AG10803 (cell line): ENCODE data around the gene GAGE12H.
"Not testable (repeated sequence)": the region's sequence is repeated elsewhere in the genome, so short reads cannot be mapped to it uniquely, and the experiment has no call there.

Experiments
- DNase-seq: peaks from one replicate; pipeline ENCODE4 v3.0.0; 2010; ENCODE audit warnings: low read depth
- H3K4me3 ChIP-seq: 2 replicates; pipeline ENCODE4 v1.5.1; 2011; ENCODE audit warnings: mild to moderate bottlenecking, low read length, control low read depth
- TF ChIP-seq, protein P1 (sequence below): conservative IDR thresholded peaks from 2 replicates; pipeline ENCODE4 v1.5.1; 2011; ENCODE audit warnings: mild to moderate bottlenecking, low read length, control low read depth, inconsistent platforms

Gene GAGE12H, protein sequence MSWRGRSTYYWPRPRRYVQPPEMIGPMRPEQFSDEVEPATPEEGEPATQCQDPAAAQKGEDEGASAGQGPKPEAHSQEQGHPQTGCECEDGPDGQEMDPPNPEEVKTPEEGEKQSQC

DNA sequence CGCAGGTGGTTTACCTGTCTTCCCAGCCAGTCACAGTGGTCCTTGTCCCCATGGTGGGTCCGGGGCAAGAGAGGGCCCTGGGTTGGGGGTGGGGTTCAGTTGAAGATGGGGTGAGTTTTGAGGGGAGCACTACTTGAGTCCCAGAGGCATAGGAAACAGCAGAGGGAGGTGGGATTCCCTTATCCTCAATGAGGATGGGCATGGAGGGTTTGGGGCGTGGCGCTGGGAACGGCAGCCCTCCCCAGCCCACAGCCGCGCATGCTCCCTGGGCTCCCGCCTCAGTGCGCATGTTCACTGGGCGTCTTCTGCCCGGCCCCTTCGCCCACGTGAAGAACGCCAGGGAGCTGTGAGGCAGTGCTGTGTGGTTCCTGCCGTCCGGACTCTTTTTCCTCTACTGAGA, at the start of gene GAGE12H:
TSS of gene GAGE12H (plus strand) at position 301 of the 400 bp plus-strand sequence. CDS start 1,155 bp downstream, outside the sequence.
- not testable (repeated sequence) for H3K4me3 ChIP-seq, DNase-seq

DNA sequence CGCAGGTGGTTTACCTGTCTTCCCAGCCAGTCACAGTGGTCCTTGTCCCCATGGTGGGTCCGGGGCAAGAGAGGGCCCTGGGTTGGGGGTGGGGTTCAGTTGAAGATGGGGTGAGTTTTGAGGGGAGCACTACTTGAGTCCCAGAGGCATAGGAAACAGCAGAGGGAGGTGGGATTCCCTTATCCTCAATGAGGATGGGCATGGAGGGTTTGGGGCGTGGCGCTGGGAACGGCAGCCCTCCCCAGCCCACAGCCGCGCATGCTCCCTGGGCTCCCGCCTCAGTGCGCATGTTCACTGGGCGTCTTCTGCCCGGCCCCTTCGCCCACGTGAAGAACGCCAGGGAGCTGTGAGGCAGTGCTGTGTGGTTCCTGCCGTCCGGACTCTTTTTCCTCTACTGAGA, 47.9 kb upstream of the GAGE12H start, which contains the start of gene GAGE12C:
TSS of gene GAGE12C (plus strand) at position 301 of the 400 bp plus-strand sequence. CDS start 1,155 bp downstream, outside the sequence.
- DNase-seq, H3K4me3 ChIP-seq: not testable (repeated sequence)

DNA sequence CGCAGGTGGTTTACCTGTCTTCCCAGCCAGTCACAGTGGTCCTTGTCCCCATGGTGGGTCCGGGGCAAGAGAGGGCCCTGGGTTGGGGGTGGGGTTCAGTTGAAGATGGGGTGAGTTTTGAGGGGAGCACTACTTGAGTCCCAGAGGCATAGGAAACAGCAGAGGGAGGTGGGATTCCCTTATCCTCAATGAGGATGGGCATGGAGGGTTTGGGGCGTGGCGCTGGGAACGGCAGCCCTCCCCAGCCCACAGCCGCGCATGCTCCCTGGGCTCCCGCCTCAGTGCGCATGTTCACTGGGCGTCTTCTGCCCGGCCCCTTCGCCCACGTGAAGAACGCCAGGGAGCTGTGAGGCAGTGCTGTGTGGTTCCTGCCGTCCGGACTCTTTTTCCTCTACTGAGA, 38.3 kb upstream of the GAGE12H start, which contains the start of gene GAGE12D:
TSS of gene GAGE12D (plus strand) at position 301 of the 400 bp plus-strand sequence. CDS start 1,155 bp downstream, outside the sequence.
- not testable (repeated sequence) for DNase-seq, H3K4me3 ChIP-seq

DNA sequence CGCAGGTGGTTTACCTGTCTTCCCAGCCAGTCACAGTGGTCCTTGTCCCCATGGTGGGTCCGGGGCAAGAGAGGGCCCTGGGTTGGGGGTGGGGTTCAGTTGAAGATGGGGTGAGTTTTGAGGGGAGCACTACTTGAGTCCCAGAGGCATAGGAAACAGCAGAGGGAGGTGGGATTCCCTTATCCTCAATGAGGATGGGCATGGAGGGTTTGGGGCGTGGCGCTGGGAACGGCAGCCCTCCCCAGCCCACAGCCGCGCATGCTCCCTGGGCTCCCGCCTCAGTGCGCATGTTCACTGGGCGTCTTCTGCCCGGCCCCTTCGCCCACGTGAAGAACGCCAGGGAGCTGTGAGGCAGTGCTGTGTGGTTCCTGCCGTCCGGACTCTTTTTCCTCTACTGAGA, 28.8 kb upstream of the GAGE12H start, which contains the start of gene GAGE12E:
TSS of gene GAGE12E (plus strand) at position 301 of the 400 bp plus-strand sequence. CDS start 1,155 bp downstream, outside the sequence.
- not testable (repeated sequence) for DNase-seq, H3K4me3 ChIP-seq

DNA sequence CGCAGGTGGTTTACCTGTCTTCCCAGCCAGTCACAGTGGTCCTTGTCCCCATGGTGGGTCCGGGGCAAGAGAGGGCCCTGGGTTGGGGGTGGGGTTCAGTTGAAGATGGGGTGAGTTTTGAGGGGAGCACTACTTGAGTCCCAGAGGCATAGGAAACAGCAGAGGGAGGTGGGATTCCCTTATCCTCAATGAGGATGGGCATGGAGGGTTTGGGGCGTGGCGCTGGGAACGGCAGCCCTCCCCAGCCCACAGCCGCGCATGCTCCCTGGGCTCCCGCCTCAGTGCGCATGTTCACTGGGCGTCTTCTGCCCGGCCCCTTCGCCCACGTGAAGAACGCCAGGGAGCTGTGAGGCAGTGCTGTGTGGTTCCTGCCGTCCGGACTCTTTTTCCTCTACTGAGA, 19.2 kb upstream of the GAGE12H start, which contains the start of gene GAGE12F:
TSS of gene GAGE12F (plus strand) at position 301 of the 400 bp plus-strand sequence. CDS start 1,155 bp downstream, outside the sequence.
- not testable (repeated sequence) for DNase-seq, H3K4me3 ChIP-seq

DNA sequence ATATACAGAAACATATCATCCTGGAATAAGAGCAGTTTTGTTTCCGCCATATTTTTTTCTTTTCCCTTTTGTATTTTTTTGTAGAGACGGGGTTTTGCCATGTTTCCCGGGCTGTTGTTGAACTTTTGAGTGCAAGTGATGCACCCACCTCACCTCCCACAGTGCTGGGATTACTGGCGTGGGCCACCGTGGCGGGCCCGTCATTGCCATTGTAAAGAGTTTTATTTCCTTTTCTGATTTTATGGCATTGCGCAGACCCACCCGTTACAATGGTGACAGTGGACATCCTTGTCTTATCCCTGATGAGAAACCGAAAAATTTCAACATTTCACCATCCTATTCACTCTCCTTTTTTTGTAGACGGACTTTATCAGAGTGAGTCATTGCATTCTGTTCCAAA, 11.0 kb upstream of the GAGE12H start:
- H3K4me3 ChIP-seq, DNase-seq: not testable (repeated sequence)

DNA sequence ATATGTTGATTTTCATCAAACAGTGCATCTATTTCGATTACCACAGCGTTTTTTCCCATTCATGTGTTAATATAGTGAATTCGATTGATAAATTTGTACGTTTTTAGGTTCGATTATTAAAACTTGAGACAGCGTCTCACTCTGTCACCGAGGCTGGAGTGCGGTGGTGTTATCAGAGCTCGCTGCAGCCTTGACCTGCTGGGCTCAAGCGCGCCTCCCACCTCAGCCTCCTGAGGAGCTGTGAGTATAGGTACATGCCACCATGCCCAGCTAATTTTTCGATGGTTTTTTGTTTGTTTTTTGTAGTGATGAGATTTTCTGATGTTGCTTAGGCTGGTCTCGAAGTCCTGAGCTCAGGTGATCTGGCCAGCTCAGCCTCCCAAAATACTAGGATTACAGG, 10.6 kb upstream of the GAGE12H start:
- not testable (repeated sequence) for H3K4me3 ChIP-seq, DNase-seq

DNA sequence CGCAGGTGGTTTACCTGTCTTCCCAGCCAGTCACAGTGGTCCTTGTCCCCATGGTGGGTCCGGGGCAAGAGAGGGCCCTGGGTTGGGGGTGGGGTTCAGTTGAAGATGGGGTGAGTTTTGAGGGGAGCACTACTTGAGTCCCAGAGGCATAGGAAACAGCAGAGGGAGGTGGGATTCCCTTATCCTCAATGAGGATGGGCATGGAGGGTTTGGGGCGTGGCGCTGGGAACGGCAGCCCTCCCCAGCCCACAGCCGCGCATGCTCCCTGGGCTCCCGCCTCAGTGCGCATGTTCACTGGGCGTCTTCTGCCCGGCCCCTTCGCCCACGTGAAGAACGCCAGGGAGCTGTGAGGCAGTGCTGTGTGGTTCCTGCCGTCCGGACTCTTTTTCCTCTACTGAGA, 9.6 kb upstream of the GAGE12H start, which contains the start of gene GAGE12G:
TSS of gene GAGE12G (plus strand) at position 301 of the 400 bp plus-strand sequence. CDS start 1,155 bp downstream, outside the sequence.
- not testable (repeated sequence) for H3K4me3 ChIP-seq

DNA sequence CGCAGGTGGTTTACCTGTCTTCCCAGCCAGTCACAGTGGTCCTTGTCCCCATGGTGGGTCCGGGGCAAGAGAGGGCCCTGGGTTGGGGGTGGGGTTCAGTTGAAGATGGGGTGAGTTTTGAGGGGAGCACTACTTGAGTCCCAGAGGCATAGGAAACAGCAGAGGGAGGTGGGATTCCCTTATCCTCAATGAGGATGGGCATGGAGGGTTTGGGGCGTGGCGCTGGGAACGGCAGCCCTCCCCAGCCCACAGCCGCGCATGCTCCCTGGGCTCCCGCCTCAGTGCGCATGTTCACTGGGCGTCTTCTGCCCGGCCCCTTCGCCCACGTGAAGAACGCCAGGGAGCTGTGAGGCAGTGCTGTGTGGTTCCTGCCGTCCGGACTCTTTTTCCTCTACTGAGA, 9.4 kb downstream of the GAGE12H start, which contains the start of gene GAGE2A:
TSS of gene GAGE2A (plus strand) at position 301 of the 400 bp plus-strand sequence. CDS start 1,155 bp downstream, outside the sequence.
- not testable (repeated sequence) for H3K4me3 ChIP-seq, DNase-seq

More for the DNA sequence above, 9.6 kb upstream of the GAGE12H start, which contains the start of gene GAGE12G:
- DNase-seq, result not testable (repeated sequence)

DNA sequence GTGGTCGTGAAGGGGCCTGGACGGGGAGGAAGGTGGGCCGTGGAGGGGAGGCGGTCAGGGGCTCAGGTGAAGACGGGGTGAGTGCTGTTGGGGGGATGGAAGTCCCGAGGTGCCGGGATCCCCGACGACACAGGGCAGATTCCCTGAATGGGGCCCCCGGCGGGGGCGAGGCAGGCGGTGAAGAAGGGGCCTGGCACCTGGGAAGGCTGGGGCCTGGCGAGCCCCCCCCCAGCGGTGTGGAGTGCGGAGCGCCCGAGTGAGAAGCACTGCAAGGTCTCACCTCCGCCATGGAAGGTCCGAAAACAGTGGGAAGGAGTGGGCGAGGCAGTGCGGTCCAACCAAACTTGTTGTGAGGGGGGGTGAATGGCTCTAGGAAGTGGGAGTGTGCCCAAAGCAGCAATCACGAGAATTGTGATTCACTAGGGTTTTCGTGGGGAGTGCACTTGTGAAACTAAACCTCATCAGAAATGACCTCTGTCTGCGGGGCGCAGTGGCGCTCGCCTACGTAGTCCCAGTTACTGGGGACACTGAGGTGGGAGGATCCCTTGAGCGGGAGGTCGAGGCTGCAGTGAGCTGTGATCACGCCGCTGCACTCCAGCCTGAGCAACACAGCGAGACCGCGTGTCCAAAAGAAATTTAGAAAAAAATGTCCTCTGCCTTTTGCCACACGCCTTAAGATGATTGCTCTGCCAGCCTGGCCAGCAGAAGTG, 10.2 kb downstream of the GAGE12H start:
- H3K4me3 ChIP-seq, DNase-seq: not testable (repeated sequence)

DNA sequence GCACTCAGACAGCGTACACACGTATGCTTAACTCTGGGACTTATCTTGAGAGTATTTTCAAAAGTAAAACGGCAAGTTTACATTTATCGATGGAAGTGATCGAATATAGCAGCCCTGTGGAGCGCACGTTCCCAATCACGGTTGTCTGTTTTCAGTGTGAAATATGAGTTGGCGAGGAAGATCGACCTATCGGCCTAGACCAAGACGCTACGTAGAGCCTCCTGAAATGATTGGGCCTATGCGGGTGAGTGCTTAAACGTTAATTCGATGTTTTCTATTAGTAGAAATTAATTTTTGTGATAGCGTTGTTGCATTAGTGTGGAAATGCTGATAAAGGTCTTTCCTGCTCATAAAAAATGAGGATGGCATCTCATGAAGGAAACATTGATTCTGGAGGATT, 10.7 kb downstream of the GAGE12H start:
- H3K4me3 ChIP-seq, DNase-seq: not testable (repeated sequence)

DNA sequence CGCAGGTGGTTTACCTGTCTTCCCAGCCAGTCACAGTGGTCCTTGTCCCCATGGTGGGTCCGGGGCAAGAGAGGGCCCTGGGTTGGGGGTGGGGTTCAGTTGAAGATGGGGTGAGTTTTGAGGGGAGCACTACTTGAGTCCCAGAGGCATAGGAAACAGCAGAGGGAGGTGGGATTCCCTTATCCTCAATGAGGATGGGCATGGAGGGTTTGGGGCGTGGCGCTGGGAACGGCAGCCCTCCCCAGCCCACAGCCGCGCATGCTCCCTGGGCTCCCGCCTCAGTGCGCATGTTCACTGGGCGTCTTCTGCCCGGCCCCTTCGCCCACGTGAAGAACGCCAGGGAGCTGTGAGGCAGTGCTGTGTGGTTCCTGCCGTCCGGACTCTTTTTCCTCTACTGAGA, 19.0 kb downstream of the GAGE12H start, which contains the start of gene GAGE1:
TSS of gene GAGE1 (plus strand) at position 301 of the 400 bp plus-strand sequence. CDS start 1,155 bp downstream, outside the sequence.
- not testable (repeated sequence) for DNase-seq, H3K4me3 ChIP-seq

DNA sequence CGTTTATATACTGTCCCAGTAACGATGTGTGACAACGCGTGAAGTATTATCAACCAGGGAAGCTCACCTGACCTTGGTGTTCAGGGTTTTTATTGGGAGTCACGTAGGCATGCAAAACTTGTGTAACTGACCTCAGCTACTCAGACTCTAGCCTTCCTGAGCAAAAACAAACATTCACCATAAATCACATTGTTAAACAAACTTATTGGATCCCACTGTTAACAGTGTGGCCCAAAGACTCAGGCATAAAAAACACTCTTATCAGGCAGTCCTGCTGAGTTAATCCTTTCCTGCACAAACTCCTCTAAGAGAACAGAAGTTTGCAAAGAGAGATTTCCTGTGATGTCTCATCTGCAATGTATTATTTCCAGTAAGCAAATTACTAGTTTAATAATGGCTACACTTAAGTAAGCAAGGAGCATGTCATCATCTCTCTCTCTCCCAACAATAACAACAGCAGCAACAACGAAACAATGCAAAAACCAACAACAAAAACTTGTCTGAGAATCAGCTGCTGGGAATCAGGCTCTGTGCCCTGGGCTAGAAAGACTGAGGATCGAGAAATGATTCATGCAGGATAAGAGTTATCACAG, 31.1 kb downstream of the GAGE12H start:
- H3K4me3 ChIP-seq, result no peak overlapping the region
- DNase-seq, result no peak
- TF ChIP-seq, protein P1, sequence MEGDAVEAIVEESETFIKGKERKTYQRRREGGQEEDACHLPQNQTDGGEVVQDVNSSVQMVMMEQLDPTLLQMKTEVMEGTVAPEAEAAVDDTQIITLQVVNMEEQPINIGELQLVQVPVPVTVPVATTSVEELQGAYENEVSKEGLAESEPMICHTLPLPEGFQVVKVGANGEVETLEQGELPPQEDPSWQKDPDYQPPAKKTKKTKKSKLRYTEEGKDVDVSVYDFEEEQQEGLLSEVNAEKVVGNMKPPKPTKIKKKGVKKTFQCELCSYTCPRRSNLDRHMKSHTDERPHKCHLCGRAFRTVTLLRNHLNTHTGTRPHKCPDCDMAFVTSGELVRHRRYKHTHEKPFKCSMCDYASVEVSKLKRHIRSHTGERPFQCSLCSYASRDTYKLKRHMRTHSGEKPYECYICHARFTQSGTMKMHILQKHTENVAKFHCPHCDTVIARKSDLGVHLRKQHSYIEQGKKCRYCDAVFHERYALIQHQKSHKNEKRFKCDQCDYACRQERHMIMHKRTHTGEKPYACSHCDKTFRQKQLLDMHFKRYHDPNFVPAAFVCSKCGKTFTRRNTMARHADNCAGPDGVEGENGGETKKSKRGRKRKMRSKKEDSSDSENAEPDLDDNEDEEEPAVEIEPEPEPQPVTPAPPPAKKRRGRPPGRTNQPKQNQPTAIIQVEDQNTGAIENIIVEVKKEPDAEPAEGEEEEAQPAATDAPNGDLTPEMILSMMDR, result no peak
